Left lobe of liver (tissue), 2 donors: ENCODE results near the gene TMEM123. TPM values are rescaled to one million over a fixed set of nuclear protein-coding genes. Genes with fewer than 3 reads are reported as not detected.

Experiments
- ATAC-seq: fragments of 200-7000 bp; cut with Tn5 transposase; one replicate; pipeline ENCODE4 v1.9.1; 2020; ENCODE audit warnings: mild to moderate bottlenecking, moderate library complexity
- DNase-seq: peaks from one replicate; pipeline ENCODE4 v3.0.0-alpha.2; 2020; ENCODE audit warnings: low spot score
- total RNA-seq: library from RNA; stranded (reverse); gene quantifications from one replicate; pipeline ENCODE4 v1.2.1, GENCODE V29; 2021
- donor health status: DM: no; HTN: no; CAD: no; lungs with moderate emphysema.
- donor health status: DM: no; HTN: yes; CAD: no.

Gene TMEM123
- total RNA-seq, 1 donor from 2014 or later = 156 TPM

- DNase-seq = no peak
Measured at GRCh38 chr11:102428696-102429095, 23.9 kb downstream of the TMEM123 start.

GRCh38 chr11:102427068-102427467 lies 25.5 kb downstream of the TMEM123 start:
- ATAC-seq (peak; percentile 34), DNase-seq (no peak)

More at GRCh38 chr11:102428696-102429095, 23.9 kb downstream of the TMEM123 start:
- ATAC-seq = no peak

- no peak for ATAC-seq
- no peak for DNase-seq
Measured at GRCh38 chr11:102426570-102426969, 26.0 kb downstream of the TMEM123 start.

- DNase-seq (no peak), ATAC-seq (no peak)
Measured at GRCh38 chr11:102426000-102426399, 26.6 kb downstream of the TMEM123 start.

GRCh38 chr11:102423936-102424335 lies 28.6 kb downstream of the TMEM123 start:
- DNase-seq (no peak), ATAC-seq (no peak)

GRCh38 chr11:102422817-102423712 lies 29.5 kb downstream of the TMEM123 start:
- ATAC-seq = peak; percentile 43
- DNase-seq = no peak

- DNase-seq = no peak
- ATAC-seq = no peak
Measured at GRCh38 chr11:102421261-102421660, 31.3 kb downstream of the TMEM123 start.

- DNase-seq (no peak), ATAC-seq (no peak)
Measured at GRCh38 chr11:102420547-102420946, 32.0 kb downstream of the TMEM123 start.

- ATAC-seq (no peak), DNase-seq (no peak)
Measured at GRCh38 chr11:102419181-102419580, 33.4 kb downstream of the TMEM123 start.

GRCh38 chr11:102416976-102417375 lies 35.6 kb downstream of the TMEM123 start:
- no peak for ATAC-seq
- no peak for DNase-seq

- no peak for ATAC-seq
- no peak for DNase-seq
Measured at GRCh38 chr11:102415304-102415916, 37.2 kb downstream of the TMEM123 start.

GRCh38 chr11:102414559-102414958 lies 38.0 kb downstream of the TMEM123 start:
- DNase-seq = no peak
- ATAC-seq = no peak

GRCh38 chr11:102413497-102413896 lies 39.1 kb downstream of the TMEM123 start:
- DNase-seq = no peak
- no peak for ATAC-seq

GRCh38 chr11:102411142-102411541 lies 41.4 kb downstream of the TMEM123 start:
- ATAC-seq (no peak), DNase-seq (no peak)

GRCh38 chr11:102410382-102410784 lies 42.2 kb downstream of the TMEM123 start:
- DNase-seq (no peak), ATAC-seq (no peak)

GRCh38 chr11:102408339-102408738 lies 44.2 kb downstream of the TMEM123 start:
- DNase-seq (no peak), ATAC-seq (no peak)

GRCh38 chr11:102407901-102408300 lies 44.7 kb downstream of the TMEM123 start:
- no peak for ATAC-seq
- DNase-seq = no peak

GRCh38 chr11:102406099-102406498 lies 46.5 kb downstream of the TMEM123 start:
- peak; percentile 13 for ATAC-seq
- no peak for DNase-seq

- DNase-seq (no peak), ATAC-seq (no peak)
Measured at GRCh38 chr11:102405501-102405900, 47.1 kb downstream of the TMEM123 start.

GRCh38 chr11:102402548-102402947 lies 50.0 kb downstream of the TMEM123 start:
- ATAC-seq = no peak
- DNase-seq = no peak

GRCh38 chr11:102401905-102402304 lies 50.7 kb downstream of the TMEM123 start:
- DNase-seq (no peak), ATAC-seq (no peak)

GRCh38 chr11:102400603-102401002 lies 52.0 kb downstream of the TMEM123 start:
- no peak for DNase-seq

More at GRCh38 chr11:102400603-102401002, 52.0 kb downstream of the TMEM123 start:
- ATAC-seq = no peak
